HG03439 (cell line): ENCODE results near the gene KIR2DL4.
"Not testable (repeated sequence)": the region's sequence is repeated elsewhere in the genome, so short reads cannot be mapped to it uniquely, and the experiment has no call there.

Experiments used
- ATAC-seq: cut with Tn5 transposase; IDR thresholded peaks from one replicate; pipeline ENCODE4 v1.9.1; 2021; ENCODE audit warnings: mild to moderate bottlenecking, moderate library complexity; ENCODE audit not compliant: unreplicated experiment

The KIR2DL4 gene

DNA sequence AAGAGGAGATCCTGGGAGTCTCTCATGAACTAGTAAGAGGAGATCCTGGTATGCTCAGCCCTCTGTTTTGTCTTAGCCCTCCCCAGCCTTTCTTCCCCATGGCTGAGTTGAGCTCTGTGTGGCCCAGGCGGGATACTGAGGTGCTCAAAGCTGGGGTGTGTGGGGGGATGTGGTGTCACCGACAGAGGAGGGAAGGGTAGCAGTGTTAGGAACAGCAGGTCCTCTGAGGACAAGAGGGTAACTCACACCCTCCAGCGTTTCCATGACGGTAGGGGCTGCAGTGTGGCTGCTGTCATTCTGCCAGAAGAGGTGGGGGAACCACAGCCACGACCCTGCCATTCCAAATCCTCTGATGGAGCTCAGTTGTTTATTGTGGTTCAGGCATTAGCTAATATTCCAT, 691 bp downstream of the KIR2DL4 start:
- no peak for ATAC-seq

DNA sequence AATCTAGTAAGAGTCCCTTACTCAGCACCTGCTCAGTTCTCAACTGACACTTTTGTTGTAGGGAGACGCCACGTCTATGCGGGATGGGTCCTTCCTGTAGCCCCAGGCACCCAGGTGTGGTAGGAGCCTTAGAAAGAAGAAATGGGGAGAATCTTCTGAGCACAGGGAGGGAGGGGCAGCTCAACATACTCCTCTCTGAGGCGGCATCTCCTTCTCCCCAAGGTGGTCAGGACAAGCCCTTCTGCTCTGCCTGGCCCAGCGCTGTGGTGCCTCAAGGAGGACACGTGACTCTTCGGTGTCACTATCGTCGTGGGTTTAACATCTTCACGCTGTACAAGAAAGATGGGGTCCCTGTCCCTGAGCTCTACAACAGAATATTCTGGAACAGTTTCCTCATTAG, 1.2 kb downstream of the KIR2DL4 start:
- ATAC-seq = no peak

DNA sequence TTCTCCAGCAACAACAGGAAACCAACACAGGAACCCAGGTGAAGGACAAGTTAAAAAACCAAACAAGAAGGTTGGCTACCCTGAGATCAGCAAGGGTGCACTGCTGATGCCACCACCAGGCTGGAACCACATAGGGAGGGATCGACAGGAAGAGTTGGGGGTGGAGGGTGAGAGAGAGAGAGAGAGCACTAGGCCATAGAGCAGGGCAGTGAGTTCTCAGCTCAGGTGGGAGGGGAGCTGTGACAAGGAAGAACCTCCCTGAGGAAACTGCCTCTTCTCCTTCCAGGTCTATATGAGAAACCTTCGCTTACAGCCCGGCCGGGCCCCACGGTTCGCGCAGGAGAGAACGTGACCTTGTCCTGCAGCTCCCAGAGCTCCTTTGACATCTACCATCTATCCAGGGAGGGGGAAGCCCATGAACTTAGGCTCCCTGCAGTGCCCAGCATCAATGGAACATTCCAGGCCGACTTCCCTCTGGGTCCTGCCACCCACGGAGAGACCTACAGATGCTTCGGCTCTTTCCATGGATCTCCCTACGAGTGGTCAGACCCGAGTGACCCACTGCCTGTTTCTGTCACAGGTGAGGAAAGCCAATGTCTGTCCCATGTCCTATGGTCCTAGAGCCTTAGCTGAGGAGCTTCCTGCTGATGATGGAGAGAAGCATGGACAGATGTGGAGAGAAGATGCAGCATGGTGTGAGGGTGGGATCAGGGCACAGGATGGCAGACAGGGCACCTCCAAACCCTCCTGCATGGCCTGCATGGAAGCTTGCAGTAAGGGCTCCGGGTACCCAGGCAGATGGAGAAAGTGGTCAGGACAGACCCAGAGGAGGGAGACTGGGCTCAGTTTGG, 2.5 kb downstream of the KIR2DL4 start:
- no peak for ATAC-seq

DNA sequence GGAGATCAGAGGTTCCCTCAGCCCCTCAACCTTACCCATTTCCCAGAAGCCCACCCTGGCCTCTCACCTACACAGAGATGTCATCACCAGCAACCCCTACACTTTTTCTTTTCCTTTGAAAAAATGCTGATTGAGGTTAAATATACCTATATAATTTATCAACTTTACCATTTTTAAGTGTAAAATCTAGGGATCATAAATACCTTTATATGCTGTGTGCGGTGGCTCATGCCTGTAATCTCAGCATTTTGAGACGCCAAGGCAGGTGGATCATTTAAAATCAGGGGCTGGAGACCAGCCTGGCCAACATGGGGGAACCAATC, 3.1 kb downstream of the KIR2DL4 start:
- ATAC-seq = no peak

DNA sequence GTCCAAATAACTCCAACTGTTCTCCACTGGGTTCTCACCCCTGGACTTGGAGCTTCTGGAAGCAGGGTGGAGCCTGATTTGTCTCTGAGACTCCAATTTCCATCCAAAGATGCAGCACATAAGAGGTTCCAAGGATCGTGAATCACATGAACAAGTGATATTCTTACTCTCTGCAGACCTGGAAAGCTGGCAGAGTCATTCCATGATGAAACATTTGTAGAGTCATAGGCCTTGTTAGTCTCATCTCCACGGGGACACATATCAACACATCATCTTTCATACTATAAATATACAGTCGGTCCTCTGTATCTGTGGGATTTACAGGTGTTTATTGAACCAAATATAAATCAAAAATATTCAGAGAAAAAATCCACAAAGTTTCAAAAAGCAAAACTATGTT, 11.2 kb downstream of the KIR2DL4 start:
- ATAC-seq = not testable (repeated sequence)

DNA sequence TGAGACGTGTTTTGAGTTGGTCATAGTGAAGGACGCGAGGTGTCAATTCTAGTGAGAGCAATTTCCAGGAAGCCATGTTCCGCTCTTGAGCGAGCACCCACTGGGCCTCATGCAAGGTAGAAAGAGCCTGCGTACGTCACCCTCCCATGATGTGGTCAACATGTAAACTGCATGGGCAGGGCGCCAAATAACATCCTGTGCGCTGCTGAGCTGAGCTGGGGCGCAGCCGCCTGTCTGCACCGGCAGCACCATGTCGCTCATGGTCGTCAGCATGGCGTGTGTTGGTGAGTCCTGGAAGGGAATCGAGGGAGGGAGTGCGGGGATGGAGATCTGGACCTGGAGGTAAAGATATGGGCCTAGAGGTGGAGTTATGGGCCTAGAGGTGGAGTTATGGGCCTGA, 12.8 kb downstream of the KIR2DL4 start, which contains the start of gene KIR3DL1:
KIR3DL1 (plus strand) TSS at position 218 of the 400 bp plus-strand sequence.
- ATAC-seq = not testable (repeated sequence)

DNA sequence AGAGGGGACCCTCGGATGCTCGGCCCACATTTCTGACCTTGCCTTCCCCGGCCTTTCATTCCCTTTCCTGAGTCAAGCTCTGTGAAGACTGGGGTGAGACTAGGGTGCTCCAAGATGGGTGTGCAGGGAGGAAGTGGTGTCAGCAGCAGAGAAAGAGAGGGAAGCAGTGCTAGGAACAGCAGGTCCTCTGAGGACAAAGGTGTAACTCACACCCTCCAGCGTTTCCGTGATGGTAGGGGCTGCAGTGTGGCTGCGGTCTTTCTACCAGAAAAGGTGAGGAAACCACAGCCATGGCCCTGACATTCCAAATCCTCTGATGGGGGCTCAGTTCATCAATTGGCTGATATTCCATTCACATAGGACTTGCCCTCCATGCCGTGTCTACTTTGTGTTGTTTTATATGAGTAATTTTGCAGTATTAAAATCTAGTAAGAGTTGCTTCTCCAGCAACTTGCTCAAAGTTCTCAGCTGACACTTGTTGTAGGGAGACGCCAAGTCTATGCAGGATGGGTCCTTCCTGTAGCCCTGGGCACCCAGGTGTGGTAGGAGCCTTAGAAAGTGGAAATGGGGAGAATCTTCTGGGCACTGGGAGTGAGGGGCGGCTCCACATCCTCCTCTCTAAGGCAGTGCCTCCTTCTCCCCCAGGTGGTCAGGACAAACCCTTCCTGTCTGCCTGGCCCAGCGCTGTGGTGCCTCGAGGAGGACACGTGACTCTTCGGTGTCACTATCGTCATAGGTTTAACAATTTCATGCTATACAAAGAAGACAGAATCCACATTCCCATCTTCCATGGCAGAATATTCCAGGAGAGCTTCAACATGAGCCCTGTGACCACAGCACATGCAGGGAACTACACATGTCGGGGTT, 14.5 kb downstream of the KIR2DL4 start:
- no peak for ATAC-seq

DNA sequence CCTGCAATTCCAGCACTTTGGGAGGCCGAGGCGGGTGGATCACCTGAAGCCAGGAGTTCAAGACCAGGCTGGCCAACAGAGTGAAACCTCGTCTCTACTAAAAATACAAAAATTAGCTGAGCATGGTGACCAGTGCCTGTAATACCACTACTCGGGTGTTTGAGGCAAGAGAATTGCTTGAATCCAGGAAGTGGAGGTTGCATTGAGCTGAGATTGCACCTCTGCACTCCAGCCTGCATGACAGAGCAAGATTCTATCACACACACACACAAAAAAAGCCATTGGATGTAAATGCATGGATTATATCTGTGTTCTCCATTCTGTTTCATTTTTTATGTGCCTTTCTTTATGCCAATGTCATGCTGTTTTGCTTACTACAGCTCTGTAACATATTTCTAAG, 21.0 kb downstream of the KIR2DL4 start:
- not testable (repeated sequence) for ATAC-seq

DNA sequence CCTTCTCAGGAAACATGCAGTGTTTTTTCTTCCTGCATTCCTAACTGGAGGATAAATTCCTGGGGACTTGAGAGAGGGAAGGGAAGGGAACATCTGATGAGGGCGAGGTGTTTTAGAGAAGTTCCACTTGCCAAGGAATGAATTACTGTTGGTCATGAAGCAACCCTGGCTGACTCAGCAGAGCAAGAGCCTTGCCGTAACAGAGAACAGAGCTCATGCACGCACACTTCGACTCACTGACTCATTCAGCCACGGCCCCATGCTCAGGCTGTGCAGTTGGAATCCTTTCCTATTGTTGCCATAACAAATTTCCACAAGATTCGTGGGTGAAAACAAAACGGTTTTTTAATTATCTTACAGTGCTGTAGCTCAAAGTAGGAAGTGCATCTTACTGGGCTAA, 21.9 kb downstream of the KIR2DL4 start:
- ATAC-seq = not testable (repeated sequence)

DNA sequence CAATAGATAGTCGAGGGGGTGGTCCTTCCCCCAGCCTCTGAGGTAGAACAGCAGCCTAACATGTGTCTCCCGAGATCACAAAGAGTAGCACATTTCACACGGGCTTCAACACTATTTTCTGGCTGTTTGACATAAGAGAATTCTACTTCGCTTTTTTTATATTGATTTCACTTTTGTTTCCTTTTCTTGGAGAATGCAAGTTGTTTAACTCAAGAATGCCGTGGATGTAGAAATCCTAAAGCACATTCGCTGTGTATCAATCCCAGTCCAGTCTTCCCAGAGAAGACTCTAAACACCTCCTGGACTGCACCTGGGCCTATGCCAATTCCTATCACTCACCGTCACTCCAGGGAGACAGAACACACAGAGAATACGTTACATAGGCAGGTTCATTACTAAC, 24.7 kb downstream of the KIR2DL4 start:
- not testable (repeated sequence) for ATAC-seq

DNA sequence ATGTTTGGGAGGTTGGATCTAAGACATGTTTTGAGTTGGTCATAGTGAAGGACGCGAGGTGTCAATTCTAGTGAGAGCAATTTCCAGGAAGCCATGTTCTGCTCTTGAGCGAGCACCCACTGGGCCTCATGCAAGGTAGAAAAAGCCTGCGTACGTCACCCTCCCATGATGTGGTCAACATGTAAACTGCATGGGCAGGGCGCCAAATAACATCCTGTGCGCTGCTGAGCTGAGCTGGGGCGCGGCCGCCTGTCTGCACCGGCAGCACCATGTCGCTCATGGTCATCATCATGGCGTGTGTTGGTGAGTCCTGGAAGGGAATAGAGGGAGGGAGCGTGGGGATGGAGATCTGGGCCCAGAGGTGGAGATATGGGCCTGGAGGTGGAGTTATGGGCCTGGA, 29.1 kb downstream of the KIR2DL4 start, which contains the start of gene KIR2DS4:
KIR2DS4 (plus strand) TSS at position 181 of the 400 bp plus-strand sequence.
- not testable (repeated sequence) for ATAC-seq

DNA sequence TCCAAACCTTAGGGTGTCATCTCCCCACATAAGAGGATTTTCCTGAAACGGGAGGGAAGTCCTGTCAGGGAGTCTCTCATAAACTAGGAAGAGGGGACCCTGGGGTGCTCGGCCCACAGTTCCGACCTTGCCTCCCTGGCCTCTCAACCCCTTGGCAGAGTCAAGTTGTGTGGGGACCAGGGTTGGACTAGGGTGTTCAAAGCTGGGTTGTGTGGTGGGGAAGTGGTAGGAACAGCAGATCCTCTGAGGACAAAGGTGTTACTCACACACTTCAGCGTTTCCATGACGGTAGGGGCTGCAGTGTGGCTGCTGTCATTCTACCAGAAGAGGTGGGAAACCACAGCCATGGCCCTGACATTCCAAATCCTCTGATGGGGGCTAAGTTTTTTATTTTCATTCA, 31.7 kb downstream of the KIR2DL4 start:
- not testable (repeated sequence) for ATAC-seq

DNA sequence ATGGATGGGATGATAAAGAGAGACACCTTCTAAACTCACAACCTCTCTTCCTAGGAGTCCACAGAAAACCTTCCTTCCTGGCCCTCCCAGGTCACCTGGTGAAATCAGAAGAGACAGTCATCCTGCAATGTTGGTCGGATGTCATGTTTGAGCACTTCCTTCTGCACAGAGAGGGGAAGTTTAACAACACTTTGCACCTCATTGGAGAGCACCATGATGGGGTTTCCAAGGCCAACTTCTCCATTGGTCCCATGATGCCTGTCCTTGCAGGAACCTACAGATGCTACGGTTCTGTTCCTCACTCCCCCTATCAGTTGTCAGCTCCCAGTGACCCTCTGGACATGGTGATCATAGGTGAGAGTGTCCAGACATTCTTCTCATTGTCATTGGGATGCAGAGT, 34.1 kb downstream of the KIR2DL4 start:
- not testable (repeated sequence) for ATAC-seq

DNA sequence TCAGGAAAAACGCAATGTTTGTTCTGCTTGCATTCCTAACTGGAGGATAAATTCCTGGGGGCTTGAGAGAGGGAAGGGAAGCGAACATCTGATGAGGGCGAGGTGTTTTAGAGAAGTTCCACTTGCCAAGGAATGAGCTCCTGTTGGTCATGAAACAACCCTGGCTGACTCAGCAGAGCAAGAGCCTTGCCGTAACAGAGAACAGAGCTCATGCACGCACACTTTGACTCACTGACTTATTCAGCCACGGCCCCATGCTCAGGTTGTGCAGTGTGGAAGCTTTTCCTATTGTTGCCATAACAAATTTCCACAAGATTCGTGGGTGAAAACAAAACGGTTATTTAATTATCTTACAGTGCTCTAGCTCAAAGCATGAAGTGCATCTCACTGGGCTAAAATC, 39.8 kb downstream of the KIR2DL4 start:
- not testable (repeated sequence) for ATAC-seq

DNA sequence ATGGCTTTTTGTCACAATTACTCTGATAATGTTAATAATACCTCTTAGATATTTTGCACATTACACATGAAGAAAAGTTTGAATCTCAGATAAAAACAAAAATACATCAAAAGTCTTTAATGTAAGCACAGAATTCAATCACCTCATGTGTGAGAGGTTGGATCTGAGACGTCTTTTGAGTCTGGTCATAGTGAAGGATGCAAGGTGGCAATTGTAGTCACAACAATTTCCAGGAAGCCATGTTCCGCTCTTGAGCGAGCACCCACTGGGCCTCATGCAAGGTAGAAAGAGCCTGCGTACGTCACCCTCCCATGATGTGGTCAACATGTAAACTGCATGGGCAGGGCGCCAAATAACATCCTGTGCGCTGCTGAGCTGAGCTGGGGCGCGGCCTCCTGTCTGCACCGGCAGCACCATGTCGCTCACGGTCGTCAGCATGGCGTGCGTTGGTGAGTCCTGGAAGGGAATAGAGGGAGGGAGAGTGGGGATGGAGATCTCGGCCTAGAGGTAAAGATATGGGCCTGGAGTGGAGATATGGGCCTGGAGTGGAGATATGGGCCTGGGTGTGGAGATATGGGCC, 46.7 kb downstream of the KIR2DL4 start, which contains the start of gene KIR3DL2:
KIR3DL2 (plus strand) TSS at position 383 of the 580 bp plus-strand sequence; CDS start at position 416, 33 bp downstream.
- not testable (repeated sequence) for ATAC-seq

DNA sequence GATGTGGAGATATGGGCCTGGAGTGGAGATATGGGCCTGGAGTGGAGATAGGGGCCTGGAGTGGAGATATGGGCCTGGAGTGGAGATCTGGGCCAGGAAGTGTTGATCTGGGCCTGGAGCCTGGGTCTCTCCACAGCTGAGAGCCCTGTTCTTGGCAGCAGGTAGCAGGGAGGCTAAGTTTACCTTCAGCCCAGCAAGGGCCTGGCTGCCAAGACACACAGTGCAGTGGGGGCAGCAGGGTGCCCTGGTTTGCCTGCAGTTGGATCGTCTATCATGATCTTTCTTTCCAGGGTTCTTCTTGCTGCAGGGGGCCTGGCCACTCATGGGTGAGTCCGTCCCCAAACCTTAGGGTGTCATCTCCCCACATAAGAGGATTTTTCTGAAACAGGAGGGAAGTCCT, 47.5 kb downstream of the KIR2DL4 start:
- ATAC-seq = no peak

DNA sequence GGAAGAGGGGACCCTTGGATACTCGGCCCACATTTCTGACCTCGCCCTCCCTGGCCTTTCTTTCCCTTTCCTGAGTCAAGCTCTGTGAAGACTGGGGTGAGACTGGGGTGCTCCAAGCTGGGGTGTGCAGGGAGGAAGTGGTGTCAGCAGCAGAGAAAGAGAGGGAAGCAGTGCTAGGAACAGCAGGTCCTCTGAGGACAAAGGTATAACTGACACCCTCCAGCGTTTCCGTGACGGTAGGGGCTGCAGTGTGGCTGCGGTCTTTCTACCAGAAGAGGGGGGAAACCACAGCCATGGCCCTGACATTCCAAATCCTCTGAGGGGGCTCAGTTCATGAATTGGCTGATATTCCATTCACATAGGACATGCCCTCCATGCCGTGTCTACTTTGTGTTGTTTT, 47.9 kb downstream of the KIR2DL4 start:
- no peak for ATAC-seq

DNA sequence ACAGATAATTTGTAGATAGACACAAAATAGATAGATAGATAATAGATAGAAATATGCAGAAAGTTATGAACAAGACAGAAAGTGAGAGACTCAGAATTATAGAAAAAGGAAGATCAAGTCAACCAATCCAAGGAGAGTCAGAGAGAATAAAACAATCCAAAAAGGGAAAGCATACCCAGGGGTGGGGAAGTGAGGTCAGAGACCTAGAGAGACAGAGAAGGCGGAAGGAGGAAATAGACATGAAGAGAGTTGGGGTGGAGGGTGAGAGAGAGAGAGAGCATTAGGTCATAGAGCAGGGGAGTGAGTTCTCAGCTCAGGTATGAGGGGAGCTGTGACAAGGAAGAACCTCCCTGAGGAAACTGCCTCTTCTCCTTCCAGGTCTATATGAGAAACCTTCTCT, 51.8 kb downstream of the KIR2DL4 start:
- ATAC-seq = not testable (repeated sequence)

DNA sequence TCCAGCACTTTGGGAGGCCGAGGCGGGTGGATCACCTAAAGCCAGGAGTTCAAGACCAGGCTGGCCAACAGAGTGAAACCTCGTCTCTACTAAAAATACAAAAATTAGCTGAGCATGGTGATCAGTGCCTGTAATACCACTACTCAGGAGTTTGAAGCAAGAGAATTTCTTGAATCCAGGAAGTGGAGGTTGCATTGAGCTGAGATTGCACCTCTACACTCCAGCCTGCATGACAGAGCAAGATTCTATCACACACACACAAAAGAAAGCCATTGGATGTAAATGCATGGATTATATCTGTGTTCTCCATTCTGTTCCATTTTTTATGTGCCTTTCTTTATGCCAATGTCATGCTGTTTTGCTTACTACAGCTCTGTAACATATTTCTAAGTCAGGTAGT, 55.1 kb downstream of the KIR2DL4 start:
- not testable (repeated sequence) for ATAC-seq

DNA sequence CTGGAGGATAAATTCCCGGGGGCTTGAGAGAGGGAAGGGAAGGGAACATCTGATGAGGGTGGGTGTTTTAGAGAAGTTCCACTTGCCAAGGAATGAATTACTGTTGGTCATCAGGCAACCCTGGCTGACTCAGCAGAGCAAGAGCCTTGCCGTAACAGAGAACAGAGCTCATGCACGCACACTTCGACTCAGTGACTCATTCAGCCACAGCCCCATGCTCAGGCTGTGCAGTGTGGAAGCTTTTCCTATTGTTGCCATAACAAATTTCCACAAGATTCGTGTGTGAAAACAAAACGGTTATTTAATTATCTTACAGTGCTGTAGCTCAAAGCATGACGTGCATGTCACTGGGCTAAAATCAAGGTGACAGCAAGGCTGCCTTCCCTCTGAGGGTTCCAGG, 56.0 kb downstream of the KIR2DL4 start:
- ATAC-seq = not testable (repeated sequence)

DNA sequence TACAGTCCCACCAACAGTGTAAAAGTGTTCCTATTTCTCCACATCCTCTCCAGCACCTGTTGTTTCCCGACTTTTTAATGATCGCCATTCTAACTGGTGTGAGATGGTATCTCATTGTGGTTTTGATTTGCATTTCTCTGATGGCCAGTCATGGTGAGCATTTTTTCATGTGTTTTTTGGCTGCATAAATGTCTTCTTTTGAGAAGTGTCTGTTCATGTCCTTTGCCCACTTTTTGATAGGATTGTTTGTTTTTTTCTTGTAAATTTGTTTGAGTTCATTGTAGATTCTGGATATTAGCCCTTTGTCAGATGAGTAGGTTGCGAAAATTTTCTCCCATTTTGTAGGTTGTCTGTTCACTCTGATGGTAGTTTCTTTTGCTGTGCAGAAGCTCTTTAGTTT, 60.0 kb downstream of the KIR2DL4 start:
- not testable (repeated sequence) for ATAC-seq
